Measurements from ENCODE around the gene PREX1. TPM values are rescaled to one million over a fixed set of nuclear protein-coding genes. Genes with fewer than 3 reads are reported as not detected.

The PREX1 gene
- total RNA-seq, 1 experiment from 2014 or later: 20.0 TPM

- Histone ChIP-seq H3K27me3 (ENCODE audit: control insufficient read depth, insufficient read depth, low read length) (no peaks in the 10 kb centered on the region), H3K4me3 (ENCODE audit: low read depth in 2 of 2, low read length in 2 of 2) (no peak overlapping the region), H3K36me3 (ENCODE audit: control insufficient read depth, insufficient read depth, low read length) (no peaks in the 10 kb centered on the region), H3K27ac (ENCODE audit: low read length) (no peak overlapping the region), H3K9me3 (ENCODE audit: control insufficient read depth, insufficient read depth, low read depth, low read length) (no peaks in the 10 kb centered on the region), H3K4me1 (ENCODE audit: control insufficient read depth, insufficient read depth, low read length) (no peaks in the 10 kb centered on the region)
- intact Hi-C loops (cut with micrococcal nuclease; ENCODE audit: unreplicated experiment) (no loop called here), in situ Hi-C loops (cut with HindIII; ENCODE audit: low pct_unique_long_range_greater_than_20kb, low sequenced_read_pairs) (no loop called here)
- DNase-seq (ENCODE audit: low read depth, low spot score): no peak
- ChIA-PET POLR2A (no interaction called here), CTCF (no interaction called here)
- no peak for ATAC-seq
- TF ChIP-seq TCF7L2 (IDR thresholded peaks at IDR 0.05; ENCODE audit: low read depth, low read length) (no peak), SIN3A (IDR thresholded peaks at IDR 0.05; ENCODE audit: borderline replicate concordance, insufficient read depth, low read depth, low read length) (no peak), POLR2AphosphoS5 (IDR thresholded peaks at IDR 0.05; ENCODE audit: low read depth, low read length) (no peak), REST (IDR thresholded peaks at IDR 0.05; ENCODE audit: insufficient read depth in 1 of 2, low read depth in 2 of 2, low read length in 1 of 2) (no peak), CTCF (IDR thresholded peaks at IDR 0.05) (no peak)
- no TSS peak for BruUV-seq (replicated peaks)
These were observed 123.0 kb downstream of the PREX1 start for GRCh38 chr20:48704761-48705160.

GRCh38 chr20:48703511-48704219, 124.1 kb downstream of the PREX1 start:
- in situ Hi-C loops (cut with HindIII; ENCODE audit: low pct_unique_long_range_greater_than_20kb, low sequenced_read_pairs): no loop called here
- intact Hi-C loops (cut with micrococcal nuclease; ENCODE audit: unreplicated experiment): no loop called here
- Histone ChIP-seq H3K27me3 (ENCODE audit: control insufficient read depth, insufficient read depth, low read length) (no peaks in the 10 kb centered on the region), H3K4me1 (ENCODE audit: control insufficient read depth, insufficient read depth, low read length) (no peaks in the 10 kb centered on the region), H3K9me3 (ENCODE audit: control insufficient read depth, insufficient read depth, low read depth, low read length) (no peaks in the 10 kb centered on the region), H3K27ac (ENCODE audit: low read length) (no peak overlapping the region), H3K4me3 (ENCODE audit: low read depth in 2 of 2, low read length in 2 of 2) (no peak overlapping the region), H3K36me3 (ENCODE audit: control insufficient read depth, insufficient read depth, low read length) (no peaks in the 10 kb centered on the region)
- ChIA-PET CTCF (no interaction called here), POLR2A (interaction anchor here (0.6 kb wide), 1 partner anchor 203 kb away, joined by 3 read pairs; no protein-coding TSS in a partner anchor)
- TF ChIP-seq TCF7L2 (IDR thresholded peaks at IDR 0.05; ENCODE audit: low read depth, low read length) (no peak), POLR2AphosphoS5 (IDR thresholded peaks at IDR 0.05; ENCODE audit: low read depth, low read length) (no peak), SIN3A (IDR thresholded peaks at IDR 0.05; ENCODE audit: borderline replicate concordance, insufficient read depth, low read depth, low read length) (no peak), REST (IDR thresholded peaks at IDR 0.05; ENCODE audit: insufficient read depth in 1 of 2, low read depth in 2 of 2, low read length in 1 of 2) (no peak), CTCF (IDR thresholded peaks at IDR 0.05) (no peak)
- BruUV-seq (replicated peaks): no TSS peak
- ATAC-seq: no peak
- no peak for DNase-seq (ENCODE audit: low read depth, low spot score)

All from Panc1 (cell line).